Liver (tissue), 3 donors: Measurements from ENCODE around the gene P2RX5.

Source experiments
- HNF4A ChIP-seq, 2 donors: conservative IDR thresholded peaks; 2 replicates each; pipeline ENCODE4 v1.6.1; 2016; ENCODE audit warnings: antibody characterized with exemption in 2 of 2, mild to moderate bottlenecking in 2 of 2
- TAF1 ChIP-seq: conservative IDR thresholded peaks from 2 replicates; pipeline ENCODE4 v1.6.1; 2016; ENCODE audit warnings: antibody characterized with exemption, mild to moderate bottlenecking
- YY1 ChIP-seq: IDR thresholded peaks from 2 replicates; pipeline ENCODE4 v1.6.1; 2016; ENCODE audit warnings: antibody characterized with exemption, mild to moderate bottlenecking
- TF ChIP-seq, protein P1 (sequence below): fragments of 150-350 bp; IDR thresholded peaks from 2 replicates; pipeline ENCODE4 v1.5.1; 2017; ENCODE audit warnings: improper control_type of control experiment, low read depth, low read length; ENCODE audit not compliant: missing input control
- TF ChIP-seq, protein P2 (sequence below): IDR thresholded peaks from 2 replicates; pipeline ENCODE4 v1.6.1; 2016; ENCODE audit warnings: antibody characterized with exemption
- donor health status: healthy.
- donor health status: healthy.

- TF ChIP-seq, protein P1, sequence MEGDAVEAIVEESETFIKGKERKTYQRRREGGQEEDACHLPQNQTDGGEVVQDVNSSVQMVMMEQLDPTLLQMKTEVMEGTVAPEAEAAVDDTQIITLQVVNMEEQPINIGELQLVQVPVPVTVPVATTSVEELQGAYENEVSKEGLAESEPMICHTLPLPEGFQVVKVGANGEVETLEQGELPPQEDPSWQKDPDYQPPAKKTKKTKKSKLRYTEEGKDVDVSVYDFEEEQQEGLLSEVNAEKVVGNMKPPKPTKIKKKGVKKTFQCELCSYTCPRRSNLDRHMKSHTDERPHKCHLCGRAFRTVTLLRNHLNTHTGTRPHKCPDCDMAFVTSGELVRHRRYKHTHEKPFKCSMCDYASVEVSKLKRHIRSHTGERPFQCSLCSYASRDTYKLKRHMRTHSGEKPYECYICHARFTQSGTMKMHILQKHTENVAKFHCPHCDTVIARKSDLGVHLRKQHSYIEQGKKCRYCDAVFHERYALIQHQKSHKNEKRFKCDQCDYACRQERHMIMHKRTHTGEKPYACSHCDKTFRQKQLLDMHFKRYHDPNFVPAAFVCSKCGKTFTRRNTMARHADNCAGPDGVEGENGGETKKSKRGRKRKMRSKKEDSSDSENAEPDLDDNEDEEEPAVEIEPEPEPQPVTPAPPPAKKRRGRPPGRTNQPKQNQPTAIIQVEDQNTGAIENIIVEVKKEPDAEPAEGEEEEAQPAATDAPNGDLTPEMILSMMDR, result no peak
- TF ChIP-seq YY1, result no peak
- TF ChIP-seq TAF1, result no peak
- TF ChIP-seq, protein P2, sequence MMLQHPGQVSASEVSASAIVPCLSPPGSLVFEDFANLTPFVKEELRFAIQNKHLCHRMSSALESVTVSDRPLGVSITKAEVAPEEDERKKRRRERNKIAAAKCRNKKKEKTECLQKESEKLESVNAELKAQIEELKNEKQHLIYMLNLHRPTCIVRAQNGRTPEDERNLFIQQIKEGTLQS, result no peak
- no peak for TF ChIP-seq HNF4A (conservative IDR thresholded peaks at IDR 0.05)
Observed at GRCh38 chr17:3656755-3657587, 39.0 kb downstream of the P2RX5 start.
